Activated naive CD4-positive, alpha-beta T cell treated with anti-CD3 and anti-CD28 coated beads, Interleukin-2, amount 50 U/mL, for 16 hours (primary cell): Measurements from ENCODE around the gene OLA1.

Source experiments
- DNase-seq: peaks from one replicate; pipeline ENCODE4 v3.0.0-alpha.2; 2020

Gene OLA1

GRCh38 chr2:174025271-174026121 lies 222.8 kb downstream of the OLA1 start:
- DNase-seq: no peak

DNA sequence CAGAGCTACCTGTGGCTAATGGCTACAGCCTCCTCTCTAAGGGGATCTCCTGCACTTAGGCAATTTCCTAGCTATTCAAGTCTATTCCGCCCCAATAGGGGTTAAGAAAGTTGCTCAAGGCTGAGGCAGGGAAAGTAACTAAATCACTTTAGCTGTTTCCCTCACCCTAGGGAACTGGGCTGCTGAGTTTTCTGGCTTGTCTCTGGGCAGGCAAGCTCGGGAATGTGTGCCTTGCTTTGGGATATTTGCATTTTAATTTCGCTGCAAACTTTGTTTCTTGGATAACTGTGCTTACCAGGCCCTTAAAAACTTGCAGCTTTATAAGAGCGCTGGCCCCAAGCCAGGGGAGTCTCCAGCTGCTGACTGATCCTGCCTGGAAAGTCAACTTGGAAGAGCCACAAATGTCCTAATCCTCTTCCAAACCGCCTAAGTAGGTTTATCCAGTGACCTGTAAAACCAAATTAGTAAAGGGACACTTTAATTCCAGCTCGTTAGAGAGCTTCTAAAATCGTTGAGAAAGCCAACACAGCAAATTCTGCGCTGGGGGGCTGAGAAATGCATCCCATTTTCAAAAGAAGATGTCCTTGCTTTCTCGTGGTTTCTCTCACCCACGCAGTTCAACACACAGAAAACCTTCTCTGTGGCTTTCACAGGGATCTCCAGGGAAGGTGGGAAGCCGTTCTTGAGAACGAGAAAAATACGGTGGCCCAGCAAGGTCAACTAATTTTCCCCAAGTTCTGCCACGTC lies 223.6 kb downstream of the OLA1 start:
- DNase-seq: no peak

DNA sequence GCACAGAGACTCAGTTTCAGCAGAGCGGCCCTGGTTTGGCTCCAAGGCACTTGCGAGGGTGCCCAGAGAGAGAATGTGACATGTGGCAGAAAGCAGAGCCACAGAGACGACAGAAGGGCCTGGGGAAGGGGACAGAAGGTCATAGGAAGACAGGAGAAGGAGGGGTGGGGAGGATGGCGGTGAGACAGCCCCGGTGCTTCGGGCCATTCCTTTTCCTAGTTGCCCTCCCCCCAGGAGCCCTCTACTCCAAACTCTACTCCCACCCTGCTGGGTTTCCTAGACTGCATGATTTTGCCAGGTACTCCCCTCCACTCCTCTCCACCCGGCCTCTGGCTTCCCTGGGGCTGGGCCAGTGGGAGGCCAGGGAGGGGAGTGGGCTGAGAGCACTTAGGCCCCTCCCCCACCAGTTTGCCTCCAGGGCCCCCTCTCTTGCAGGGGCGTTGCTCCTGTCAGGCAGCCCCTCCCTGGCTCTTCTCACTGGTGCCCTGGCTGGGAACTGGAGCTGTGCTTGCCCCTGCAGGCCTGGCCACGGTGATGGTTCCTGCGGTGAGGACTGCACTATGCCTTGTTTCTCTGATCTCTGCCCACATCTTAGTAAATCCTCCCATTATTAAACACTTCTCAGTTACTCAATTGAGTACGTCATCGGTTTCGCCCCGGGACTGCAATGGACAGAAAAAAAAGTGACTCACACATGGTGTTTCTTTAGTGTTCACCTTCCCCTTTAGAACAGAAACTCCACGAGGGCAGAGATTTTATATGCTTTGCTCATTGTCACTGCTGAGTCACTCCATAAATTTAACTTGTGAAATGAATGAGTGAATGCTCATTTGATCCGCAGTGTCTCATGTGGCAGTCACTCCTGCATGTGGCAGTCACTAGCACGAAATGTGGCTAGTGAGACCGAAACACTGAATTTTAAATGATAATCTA lies 224.5 kb downstream of the OLA1 start:
- no peak for DNase-seq
